ENCODE data around the gene LYST. TPM values are rescaled to one million over a fixed set of nuclear protein-coding genes. Genes with fewer than 3 reads are reported as not detected.

The LYST gene
- total RNA-seq, 2 experiments from 2014 or later: 34.4 to 36.0 TPM

DNA sequence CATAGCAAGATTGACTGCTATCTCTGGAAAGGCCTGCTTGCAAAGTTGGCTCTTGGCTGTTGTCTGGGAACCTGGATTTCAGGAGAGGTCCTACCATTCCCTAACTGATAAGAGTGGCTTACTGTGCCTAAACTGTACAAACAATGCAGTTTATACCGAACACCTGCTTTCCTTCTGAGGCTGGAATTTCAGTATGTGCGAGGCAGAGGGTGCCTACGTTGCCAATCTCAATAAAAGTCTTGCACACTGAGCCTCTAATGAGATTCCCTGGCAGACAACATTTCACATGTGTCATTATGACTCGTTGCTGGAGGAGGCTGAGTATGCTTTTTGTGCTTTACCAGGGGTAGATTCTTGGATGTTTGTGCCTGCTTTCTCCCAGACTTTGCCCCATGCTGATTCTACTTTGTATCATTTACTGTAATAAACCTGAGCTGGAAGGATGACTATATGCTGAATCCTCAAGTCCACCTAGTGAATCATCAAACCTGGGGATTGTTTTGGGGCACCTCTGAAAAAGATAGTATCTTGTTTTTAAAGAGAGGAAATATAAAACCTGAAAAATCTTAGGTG, 158.2 kb downstream of the LYST start:
- H3K9me3 Mint-ChIP-seq: no peaks in the 10 kb centered on the region
- H3K27ac Mint-ChIP-seq: no peak overlapping the region
- DNase-seq: no peak
- H3K4me1 Mint-ChIP-seq: no peaks in the 10 kb centered on the region
- no peaks in the 10 kb centered on the region for H3K27me3 Mint-ChIP-seq
- H3K36me3 Mint-ChIP-seq (ENCODE audit: low read depth): peaks cover 23% of the 10 kb centered on the region
- no peak overlapping the region for H3K4me3 Mint-ChIP-seq
- CTCF ChIA-PET: interaction anchor here (1.6 kb wide), 1 partner anchor 264 kb away, joined by 5 read pairs; no protein-coding TSS in a partner anchor
- POLR2A ChIA-PET: no interaction called here

DNA sequence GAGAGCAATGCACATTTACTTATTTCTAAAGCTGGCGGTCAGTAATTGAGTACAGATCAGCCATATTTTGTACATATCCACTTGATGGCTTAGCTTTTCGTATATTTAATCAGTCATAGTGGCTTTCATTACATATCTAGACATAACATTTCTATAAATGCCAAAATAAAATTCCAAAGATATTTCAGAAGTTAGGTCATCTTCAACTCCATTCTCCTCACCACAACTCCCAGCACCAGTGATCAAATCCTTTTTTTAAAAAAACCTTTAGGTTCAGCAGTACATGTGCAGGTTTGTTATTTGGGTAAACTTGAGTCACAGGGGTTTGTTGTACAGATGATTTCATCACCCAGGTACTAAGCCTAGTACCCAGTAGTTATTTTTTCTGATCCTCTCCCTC, 163.2 kb downstream of the LYST start:
- H3K4me3 Mint-ChIP-seq: no peak overlapping the region
- POLR2A ChIA-PET: interaction anchor here (0.6 kb wide), 1 partner anchor 864 kb away, joined by 3 read pairs; no protein-coding TSS in a partner anchor
- no peak for DNase-seq
- H3K9me3 Mint-ChIP-seq: no peaks in the 10 kb centered on the region
- H3K27me3 Mint-ChIP-seq: no peaks in the 10 kb centered on the region
- no peak overlapping the region for H3K27ac Mint-ChIP-seq
- no peaks in the 10 kb centered on the region for H3K4me1 Mint-ChIP-seq
- CTCF ChIA-PET: no interaction called here
- H3K36me3 Mint-ChIP-seq (ENCODE audit: low read depth): peaks cover 37% of the 10 kb centered on the region

DNA sequence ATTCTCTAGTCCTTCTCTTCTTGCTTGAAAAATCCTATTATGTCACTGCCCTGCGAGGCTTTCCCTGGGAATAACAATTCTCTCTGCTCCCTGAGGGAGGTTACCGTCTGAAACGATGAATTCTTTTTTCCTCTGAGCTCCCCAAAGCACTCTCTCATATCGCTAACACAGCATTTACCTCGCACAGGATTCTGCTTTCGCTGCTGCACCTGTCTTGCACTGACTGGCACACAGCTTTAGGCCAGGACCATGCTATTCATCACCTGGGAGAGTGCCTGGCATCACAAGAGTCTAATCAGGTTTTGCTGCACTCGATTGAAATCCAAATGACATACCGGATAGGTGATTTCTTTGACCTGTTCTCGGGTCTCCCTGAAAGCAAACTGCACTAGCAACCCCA, 164.3 kb downstream of the LYST start:
- Mint-ChIP-seq H3K27me3 (no peaks in the 10 kb centered on the region), H3K4me3 (no peak overlapping the region), H3K36me3 (ENCODE audit: low read depth) (peaks cover 33% of the 10 kb centered on the region), H3K27ac (no peak overlapping the region), H3K4me1 (peaks cover 5% of the 10 kb centered on the region), H3K9me3 (no peaks in the 10 kb centered on the region)
- ChIA-PET CTCF (interaction anchor here (1.1 kb wide), 1 partner anchor 42 kb away, joined by 3 read pairs; no protein-coding TSS in a partner anchor), POLR2A (no interaction called here)
- no peak for DNase-seq

DNA sequence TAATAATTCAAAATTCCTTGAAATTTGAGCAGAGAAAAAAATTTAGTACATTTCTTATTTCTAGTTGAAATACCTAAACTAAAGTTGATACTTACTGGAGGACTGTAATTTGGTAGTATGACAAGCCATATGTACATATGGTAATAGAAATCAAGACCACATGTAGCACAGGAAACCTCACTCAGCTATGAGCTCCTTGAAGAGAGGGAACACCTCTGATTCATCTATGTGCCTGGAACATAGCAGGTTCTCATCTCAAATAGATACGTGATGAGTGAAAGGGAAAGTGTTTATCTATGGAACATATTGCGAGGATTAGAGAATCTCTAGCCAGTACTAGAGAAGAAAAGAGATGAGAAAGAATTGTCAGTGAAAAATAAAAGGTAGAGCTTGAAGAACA, 169.2 kb downstream of the LYST start:
- peaks cover 40% of the 10 kb centered on the region for H3K36me3 Mint-ChIP-seq (ENCODE audit: low read depth)
- ChIA-PET POLR2A (interaction anchor here (0.9 kb wide), 1 partner anchor 16 kb away, joined by 3 read pairs; no protein-coding TSS in a partner anchor), CTCF (no interaction called here)
- H3K27ac Mint-ChIP-seq: no peak overlapping the region
- no peaks in the 10 kb centered on the region for H3K9me3 Mint-ChIP-seq
- no peak for DNase-seq
- H3K4me3 Mint-ChIP-seq: no peak overlapping the region
- peaks cover 7% of the 10 kb centered on the region for H3K4me1 Mint-ChIP-seq
- no peaks in the 10 kb centered on the region for H3K27me3 Mint-ChIP-seq

DNA sequence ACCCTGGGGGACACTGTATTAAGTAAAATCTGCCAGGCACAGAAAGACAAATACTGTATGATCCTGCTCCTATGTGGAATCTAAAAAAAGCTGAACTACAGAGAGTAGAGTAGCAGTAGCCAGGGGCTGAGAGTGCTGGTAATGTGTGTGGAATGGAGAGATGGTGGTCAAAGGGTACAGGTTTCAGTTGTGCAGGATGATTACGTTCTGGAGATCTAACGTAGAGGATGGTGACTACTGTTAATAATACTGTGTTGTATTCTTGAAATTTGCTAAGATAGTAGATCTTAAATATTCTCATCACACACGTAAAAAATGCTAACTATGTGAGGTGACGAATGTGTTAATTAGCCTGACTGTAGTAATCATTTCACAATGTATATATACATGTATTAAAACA, 177.3 kb downstream of the LYST start:
- no peak overlapping the region for H3K4me3 Mint-ChIP-seq
- H3K4me1 Mint-ChIP-seq: no peaks in the 10 kb centered on the region
- H3K27ac Mint-ChIP-seq: no peak overlapping the region
- DNase-seq: no peak
- CTCF ChIA-PET: interaction anchor here (1.5 kb wide), 1 partner anchor 282 kb away, joined by 4 read pairs; no protein-coding TSS in a partner anchor
- POLR2A ChIA-PET: no interaction called here
- H3K36me3 Mint-ChIP-seq (ENCODE audit: low read depth): peaks cover 17% of the 10 kb centered on the region
- no peaks in the 10 kb centered on the region for H3K9me3 Mint-ChIP-seq
- no peaks in the 10 kb centered on the region for H3K27me3 Mint-ChIP-seq

DNA sequence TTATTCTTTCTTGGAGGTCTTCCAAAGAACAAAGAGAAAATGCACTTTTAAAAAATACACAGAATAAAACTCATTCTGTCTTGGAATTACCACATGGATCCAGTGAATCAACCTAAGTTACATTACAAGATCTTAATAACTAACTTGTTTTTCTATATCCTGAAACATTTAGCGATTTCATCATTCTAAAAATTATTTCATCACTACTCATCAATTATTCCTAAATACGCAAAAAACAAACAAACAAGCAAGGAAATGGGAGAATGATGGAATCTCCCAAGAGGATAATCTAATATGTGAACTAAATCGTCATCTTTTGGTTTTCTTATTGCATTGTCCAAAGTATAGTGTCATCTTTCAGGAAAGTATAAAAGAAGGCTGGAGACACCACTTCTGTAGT, 178.6 kb downstream of the LYST start:
- Mint-ChIP-seq H3K36me3 (ENCODE audit: low read depth) (peaks cover 17% of the 10 kb centered on the region), H3K9me3 (no peaks in the 10 kb centered on the region), H3K4me1 (no peaks in the 10 kb centered on the region), H3K27me3 (no peaks in the 10 kb centered on the region), H3K4me3 (no peak overlapping the region), H3K27ac (no peak overlapping the region)
- no peak for DNase-seq
- ChIA-PET POLR2A (no interaction called here), CTCF (interaction anchor here (0.6 kb wide), 1 partner anchor 32 kb away, joined by 5 read pairs; no protein-coding TSS in a partner anchor)

DNA sequence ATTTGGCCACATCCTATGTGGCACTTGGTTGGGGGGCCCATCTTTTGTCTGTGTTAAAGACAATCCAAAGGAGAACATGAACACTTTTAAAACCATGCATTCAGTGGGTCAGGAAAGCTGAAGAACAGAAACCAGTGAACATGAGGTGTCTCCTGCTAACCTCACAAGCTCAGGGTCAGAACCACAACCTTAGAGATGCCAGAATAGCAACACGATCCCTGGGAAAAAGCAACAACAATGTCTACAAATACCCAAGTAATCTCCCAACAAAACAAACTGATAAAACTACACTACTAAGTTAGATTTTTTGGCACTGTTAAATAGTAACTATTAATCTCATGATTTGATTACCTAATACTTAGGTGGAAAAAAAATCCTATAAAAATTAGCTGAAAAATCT, 183.1 kb downstream of the LYST start:
- Mint-ChIP-seq H3K27ac (no peak overlapping the region), H3K36me3 (ENCODE audit: low read depth) (peaks cover 22% of the 10 kb centered on the region), H3K4me3 (no peak overlapping the region), H3K4me1 (no peaks in the 10 kb centered on the region), H3K9me3 (no peaks in the 10 kb centered on the region), H3K27me3 (no peaks in the 10 kb centered on the region)
- POLR2A ChIA-PET: no interaction called here
- CTCF ChIA-PET: interaction anchor here (0.7 kb wide), 1 partner anchor 12 kb away, joined by 4 read pairs; no protein-coding TSS in a partner anchor
- no peak for DNase-seq

DNA sequence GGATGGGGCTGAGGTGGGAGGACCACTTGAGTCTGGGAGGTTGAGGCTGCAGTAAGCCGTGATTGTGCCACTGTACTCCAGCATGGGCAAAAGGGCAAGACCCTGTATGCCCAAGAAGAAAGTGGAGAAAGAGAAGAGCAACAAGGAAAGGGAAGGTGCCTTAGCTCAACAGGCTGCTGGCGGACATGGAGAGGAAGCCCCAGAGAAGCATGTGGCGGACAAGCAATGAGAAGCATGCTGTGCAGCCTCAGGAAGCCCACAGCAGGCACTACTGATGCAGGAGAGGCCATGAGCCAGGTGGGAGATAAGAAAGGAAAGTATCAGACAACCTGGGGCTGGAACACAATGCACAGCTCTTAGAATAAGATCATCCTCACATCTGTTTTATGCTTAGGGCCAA, 184.5 kb downstream of the LYST start:
- Mint-ChIP-seq H3K27me3 (no peaks in the 10 kb centered on the region), H3K4me3 (no peak overlapping the region), H3K36me3 (ENCODE audit: low read depth) (peaks cover 22% of the 10 kb centered on the region), H3K27ac (no peak overlapping the region), H3K9me3 (no peaks in the 10 kb centered on the region), H3K4me1 (no peaks in the 10 kb centered on the region)
- no peak for DNase-seq
- ChIA-PET POLR2A (no interaction called here), CTCF (no interaction called here)

DNA sequence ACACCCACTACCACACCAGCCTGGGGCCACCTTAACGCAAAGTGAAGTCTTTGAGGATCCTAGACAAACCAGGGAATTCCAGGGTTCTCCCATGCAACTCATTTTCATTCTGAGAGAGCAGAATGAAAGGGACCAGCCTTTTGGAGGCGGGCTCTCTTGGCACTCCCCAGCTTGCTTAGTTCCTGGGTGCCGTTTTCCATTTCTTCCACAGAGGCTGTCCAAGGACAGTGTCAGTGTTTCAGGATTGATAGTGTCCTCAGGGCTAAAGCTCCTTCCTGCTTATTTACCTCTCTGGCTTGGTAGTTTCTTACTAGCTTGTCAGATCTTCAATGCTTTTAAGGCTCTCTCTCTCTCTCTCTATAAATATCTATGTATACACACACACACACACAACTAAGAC, 187.1 kb downstream of the LYST start:
- Mint-ChIP-seq H3K9me3 (peaks cover 11% of the 10 kb centered on the region), H3K27ac (no peak overlapping the region), H3K27me3 (no peaks in the 10 kb centered on the region), H3K4me3 (no peak overlapping the region), H3K4me1 (peaks cover 5% of the 10 kb centered on the region), H3K36me3 (ENCODE audit: low read depth) (peaks cover 38% of the 10 kb centered on the region)
- DNase-seq: no peak
- ChIA-PET POLR2A (no interaction called here), CTCF (no interaction called here)

DNA sequence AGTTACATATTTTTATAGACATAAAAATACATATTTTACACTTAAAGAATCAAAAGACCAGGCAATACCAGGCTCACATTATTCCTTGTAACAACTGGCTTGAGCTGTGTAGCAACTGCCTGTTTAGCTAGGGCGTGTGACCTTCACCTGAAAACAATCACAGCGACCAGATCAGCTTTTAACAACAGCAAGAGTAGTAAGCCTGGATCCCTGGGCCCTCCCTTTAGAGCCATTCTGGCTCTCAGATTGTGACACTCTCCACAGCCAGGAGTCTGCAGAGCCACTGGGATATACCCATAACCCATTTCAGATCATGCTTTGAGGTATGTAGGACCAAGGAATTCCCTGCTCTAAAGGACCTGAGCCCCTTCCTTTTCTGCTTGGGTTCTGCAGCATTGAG, 187.7 kb downstream of the LYST start:
- Mint-ChIP-seq H3K36me3 (ENCODE audit: low read depth) (peaks cover 44% of the 10 kb centered on the region), H3K4me3 (no peak overlapping the region), H3K27me3 (no peaks in the 10 kb centered on the region), H3K4me1 (peaks cover 5% of the 10 kb centered on the region), H3K27ac (no peak overlapping the region), H3K9me3 (peaks cover 16% of the 10 kb centered on the region)
- no peak for DNase-seq
- POLR2A ChIA-PET: no interaction called here
- CTCF ChIA-PET: no interaction called here

DNA sequence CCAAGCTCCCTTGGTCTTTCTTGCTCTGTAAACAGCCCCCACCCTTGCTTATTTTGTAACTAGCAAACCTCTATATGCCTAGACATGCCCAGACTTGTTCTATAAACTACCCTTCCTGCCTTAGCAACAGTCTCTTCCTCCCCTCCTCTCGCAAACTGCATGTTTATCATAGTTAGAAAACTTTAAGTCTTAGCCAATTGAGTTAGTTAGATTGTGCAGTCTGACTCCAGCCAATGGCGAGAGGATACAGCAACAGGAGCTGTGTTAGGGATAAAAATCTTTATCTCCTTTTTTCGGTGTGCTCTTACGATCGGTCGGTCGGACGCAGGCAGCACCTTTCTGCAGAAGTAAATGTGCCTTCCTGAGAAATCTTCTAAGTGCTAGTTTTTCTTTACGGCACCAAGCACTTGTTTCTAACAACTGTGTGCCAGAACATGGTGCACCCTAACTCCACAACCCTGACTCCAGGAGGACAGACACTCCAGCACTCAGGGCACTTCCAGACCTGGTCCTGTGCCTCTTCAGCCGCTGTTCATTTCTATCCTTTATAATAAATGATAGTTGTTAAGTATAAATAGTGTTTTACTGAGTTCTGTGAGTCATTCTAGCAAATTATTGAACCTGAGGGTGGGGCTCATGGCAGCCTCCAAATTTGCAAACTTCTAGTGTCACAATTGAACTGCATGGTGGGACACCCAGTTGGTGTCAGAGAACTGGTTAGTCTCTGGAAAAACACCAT, 191.4 kb downstream of the LYST start:
- H3K36me3 Mint-ChIP-seq (ENCODE audit: low read depth): peaks cover 65% of the 10 kb centered on the region
- H3K4me3 Mint-ChIP-seq: no peak overlapping the region
- POLR2A ChIA-PET: no interaction called here
- peaks cover 46% of the 10 kb centered on the region for H3K9me3 Mint-ChIP-seq
- H3K4me1 Mint-ChIP-seq: peaks cover 5% of the 10 kb centered on the region
- CTCF ChIA-PET: no interaction called here
- DNase-seq: no peak
- no peaks in the 10 kb centered on the region for H3K27me3 Mint-ChIP-seq
- peak overlapping the region; percentile 42 for H3K27ac Mint-ChIP-seq

DNA sequence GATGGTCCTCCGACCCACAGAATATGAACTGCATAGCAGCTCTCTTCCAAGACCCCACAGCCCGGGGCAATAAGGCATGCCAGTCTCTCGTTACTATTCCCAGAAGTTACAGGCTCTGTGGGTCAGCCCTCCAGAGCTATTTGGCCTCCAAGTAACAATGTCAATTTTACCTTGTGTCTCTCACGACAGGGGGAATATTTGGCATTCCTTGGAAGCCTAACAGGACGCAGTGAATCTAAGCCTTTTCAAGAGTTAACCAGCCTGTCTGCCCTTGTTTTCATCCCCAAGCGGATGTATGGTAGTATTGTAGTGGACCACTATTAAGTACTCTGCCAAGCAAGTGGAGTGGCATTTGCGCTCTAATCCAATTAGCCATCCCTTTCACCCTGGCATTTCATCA, 192.7 kb downstream of the LYST start:
- no peak overlapping the region for H3K27ac Mint-ChIP-seq
- ChIA-PET POLR2A (no interaction called here), CTCF (no interaction called here)
- peaks cover 78% of the 10 kb centered on the region for H3K36me3 Mint-ChIP-seq (ENCODE audit: low read depth)
- peaks cover 57% of the 10 kb centered on the region for H3K9me3 Mint-ChIP-seq
- peaks cover 5% of the 10 kb centered on the region for H3K4me1 Mint-ChIP-seq
- H3K27me3 Mint-ChIP-seq: no peaks in the 10 kb centered on the region
- DNase-seq: no peak
- no peak overlapping the region for H3K4me3 Mint-ChIP-seq

DNA sequence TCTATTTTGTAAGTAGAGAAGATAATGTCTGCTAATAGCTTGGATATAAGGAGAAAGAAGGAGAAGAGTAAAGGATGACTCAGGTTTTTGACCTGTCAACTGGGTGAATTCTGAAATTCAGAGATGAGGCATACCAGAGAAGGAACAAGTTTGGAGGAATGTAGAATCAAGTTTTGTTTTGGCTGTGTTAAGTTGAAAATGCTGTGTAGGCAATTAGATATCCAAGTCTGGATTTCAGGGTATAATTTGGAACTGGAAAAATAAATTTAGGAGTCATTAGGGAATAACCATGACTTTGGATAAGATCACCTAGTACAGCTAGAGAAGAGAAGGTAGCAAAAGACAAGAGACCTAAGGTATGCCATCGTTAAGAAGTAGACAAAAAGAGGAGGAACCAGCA, 194.7 kb downstream of the LYST start:
- Mint-ChIP-seq H3K4me3 (no peak overlapping the region), H3K36me3 (ENCODE audit: low read depth) (peaks cover 86% of the 10 kb centered on the region), H3K27me3 (no peaks in the 10 kb centered on the region), H3K9me3 (peaks cover 57% of the 10 kb centered on the region), H3K27ac (no peak overlapping the region), H3K4me1 (peaks cover 5% of the 10 kb centered on the region)
- DNase-seq: no peak
- POLR2A ChIA-PET: no interaction called here
- CTCF ChIA-PET: no interaction called here

Measured in activated CD4-positive, alpha-beta memory T cell treated with anti-CD3 and anti-CD28 coated beads, Interleukin-2, amount 10 ng/mL, durations not matched to agents 7 days and 5 days (primary cell).